HepG2 (cell line): ENCODE data around the gene ADPRM. TPM values are rescaled to one million over a fixed set of nuclear protein-coding genes. Genes with fewer than 3 reads are reported as not detected.

ENCODE experiments used
- CBX2 ChIP-seq, 2 experiments: fragments of 200-600 bp in 1 of 2; sonication (generic); formaldehyde crosslinking in 1 of 2; IDR thresholded peaks; 2 replicates each; pipeline versions ENCODE4 v1.7.0 to v1.8.1; 2018 to 2022; ENCODE audit warnings: low read depth in 2 of 2, low read length in 1 of 2, mild to moderate bottlenecking in 1 of 2, missing genetic modification reagents in 1 of 2
- CREM ChIP-seq, 2 experiments: sonication (generic) in 1 of 2; formaldehyde crosslinking in 1 of 2; IDR thresholded peaks; 2 replicates each; pipeline versions ENCODE4 v1.4.0 to v1.6.1; 2016 to 2020; ENCODE audit warnings: antibody characterized with exemption in 1 of 2, mild to moderate bottlenecking in 1 of 2, missing genetic modification reagents in 1 of 2
- DNMT1 ChIP-seq: sonication (generic); formaldehyde crosslinking; IDR thresholded peaks from 2 replicates; pipeline ENCODE4 v1.5.1; 2020; ENCODE audit warnings: mild to moderate bottlenecking, missing genetic modification reagents
- FOXA1 ChIP-seq, 2 experiments: fragments of 450-650 bp in 1 of 2; sonication (generic) in 1 of 2; formaldehyde crosslinking in 1 of 2; IDR thresholded peaks; 2 replicates each; pipeline versions ENCODE4 v1.4.0 to v1.6.1; 2016 to 2020; ENCODE audit warnings: missing genetic modification reagents in 1 of 2
- HNRNPK ChIP-seq: fragments of 200-400 bp; formaldehyde crosslinking; IDR thresholded peaks from 2 replicates; pipeline ENCODE4 v1.6.1; 2018; ENCODE audit warnings: low read length, low read depth, moderate library complexity, mild to moderate bottlenecking; ENCODE audit not compliant: poor library complexity, severe bottlenecking
- ISL2 ChIP-seq: sonication (generic); formaldehyde crosslinking; IDR thresholded peaks from 2 replicates; pipeline ENCODE4 v1.5.0; 2020; ENCODE audit warnings: missing genetic modification reagents
- REPIN1 ChIP-seq: sonication (generic); formaldehyde crosslinking; IDR thresholded peaks from 2 replicates; pipeline ENCODE4 v1.8.0; 2022; ENCODE audit warnings: missing genetic modification reagents, low read depth, mild to moderate bottlenecking, borderline replicate concordance
- SALL1 ChIP-seq: sonication (generic); formaldehyde crosslinking; IDR thresholded peaks from 2 replicates; pipeline ENCODE4 v1.8.0; 2022; ENCODE audit warnings: mild to moderate bottlenecking, missing genetic modification reagents
- SMARCC2 ChIP-seq: fragments of 450-650 bp; IDR thresholded peaks from 2 replicates; pipeline ENCODE4 v1.6.1; 2017; ENCODE audit warnings: antibody characterized with exemption, mild to moderate bottlenecking
- ZBTB8A ChIP-seq: sonication (generic); formaldehyde crosslinking; IDR thresholded peaks from 2 replicates; pipeline ENCODE4 v1.4.0; 2020; ENCODE audit warnings: mild to moderate bottlenecking, low read depth, missing genetic modification reagents, borderline replicate concordance
- ZNF501 ChIP-seq: sonication (generic); formaldehyde crosslinking; IDR thresholded peaks from 2 replicates; pipeline ENCODE4 v1.5.1; 2020; ENCODE audit warnings: mild to moderate bottlenecking, moderate library complexity, missing genetic modification reagents
- ZNF644 ChIP-seq: IDR thresholded peaks from 2 replicates; pipeline ENCODE4 v1.6.1; 2016; ENCODE audit warnings: low read depth
- ZNF749 ChIP-seq: sonication (generic); formaldehyde crosslinking; IDR thresholded peaks from 2 replicates; pipeline ENCODE4 v1.8.0; 2022; ENCODE audit warnings: mild to moderate bottlenecking, missing genetic modification reagents, moderate library complexity, borderline replicate concordance
- ZSCAN20 ChIP-seq: sonication (generic); formaldehyde crosslinking; IDR thresholded peaks from 2 replicates; pipeline ENCODE4 v1.4.0; 2020; ENCODE audit warnings: missing genetic modification reagents, mild to moderate bottlenecking, borderline replicate concordance
- polyA plus RNA-seq, 8 experiments: library from polyadenylated mRNA; depleted of rRNA in 3 of 8; stranded (reverse) in 7 of 8; unstranded in 1 of 8; fragments of >200 nt; fragmentation: Illumina TruSeq in 4 of 8; extraction: Trizol in 4 of 8; gene quantifications; 2 replicates each; pipeline versions ENCODE4 v1.2.1 to v1.2.3, GENCODE V29; 2011 to 2016; ENCODE audit warnings: low read depth in 4 of 8, missing spikeins in 1 of 8, mixed read lengths in 1 of 8; ENCODE audit not compliant: insufficient read depth in 1 of 8
- total RNA-seq, 5 experiments: library from RNA; depleted of rRNA; stranded (reverse); fragments of >200 nt; fragmentation: Illumina TruSeq; extraction: Trizol; gene quantifications; 2 replicates each; pipeline ENCODE4 v1.2.3, GENCODE V29; 2016; ENCODE audit warnings: low read depth in 1 of 5
- TF ChIP-seq, protein P1 (sequence below): sonication (generic); formaldehyde crosslinking; IDR thresholded peaks from 2 replicates; pipeline ENCODE4 v1.9.0; 2021; ENCODE audit warnings: mild to moderate bottlenecking, missing genetic modification reagents
- TF ChIP-seq, protein P2 (sequence below): sonication (generic); formaldehyde crosslinking; IDR thresholded peaks from 2 replicates; pipeline ENCODE4 v1.4.0; 2020; ENCODE audit warnings: missing genetic modification reagents, borderline replicate concordance
- TF ChIP-seq, protein P3 (sequence below): sonication (generic); formaldehyde crosslinking; IDR thresholded peaks from 2 replicates; pipeline ENCODE4 v1.8.0; 2022; ENCODE audit warnings: mild to moderate bottlenecking, missing genetic modification reagents; ENCODE audit not compliant: insufficient replicate concordance
- TF ChIP-seq, protein P4 (sequence below): sonication (generic); formaldehyde crosslinking; IDR thresholded peaks from 2 replicates; pipeline ENCODE4 v1.8.0; 2022; ENCODE audit warnings: mild to moderate bottlenecking, missing genetic modification reagents, borderline replicate concordance

ADPRM gene
- total and polyA plus RNA-seq, 2 of the 13 experiments (the other 11 are each of a cell fraction or from before 2014, with no cell fraction given): 5.6 to 10.8 TPM

DNA sequence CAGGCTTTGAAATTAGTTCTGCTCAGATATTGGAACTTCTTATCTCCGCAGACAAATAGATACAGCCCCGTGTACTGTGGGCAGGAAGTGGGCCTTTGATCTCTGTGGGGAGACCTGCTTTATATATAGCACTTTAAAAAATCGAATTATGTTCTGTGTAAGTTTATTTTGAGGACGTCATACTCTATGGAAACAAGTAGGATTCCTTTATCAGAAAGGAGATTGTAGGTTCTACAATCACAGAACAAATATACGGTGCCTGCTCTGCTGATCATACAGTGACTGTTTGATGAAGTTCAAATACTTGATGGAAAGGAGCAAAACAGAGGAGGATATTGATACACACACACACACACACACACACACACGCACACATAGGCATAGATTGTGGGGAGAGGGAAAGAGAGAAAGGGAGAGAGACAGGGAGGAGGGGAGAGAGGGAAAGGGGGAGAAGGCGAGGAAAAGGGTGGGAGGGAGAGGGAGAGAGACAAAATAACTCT is 47.2 kb downstream of the ADPRM start (continued):
- TF ChIP-seq, protein P1, sequence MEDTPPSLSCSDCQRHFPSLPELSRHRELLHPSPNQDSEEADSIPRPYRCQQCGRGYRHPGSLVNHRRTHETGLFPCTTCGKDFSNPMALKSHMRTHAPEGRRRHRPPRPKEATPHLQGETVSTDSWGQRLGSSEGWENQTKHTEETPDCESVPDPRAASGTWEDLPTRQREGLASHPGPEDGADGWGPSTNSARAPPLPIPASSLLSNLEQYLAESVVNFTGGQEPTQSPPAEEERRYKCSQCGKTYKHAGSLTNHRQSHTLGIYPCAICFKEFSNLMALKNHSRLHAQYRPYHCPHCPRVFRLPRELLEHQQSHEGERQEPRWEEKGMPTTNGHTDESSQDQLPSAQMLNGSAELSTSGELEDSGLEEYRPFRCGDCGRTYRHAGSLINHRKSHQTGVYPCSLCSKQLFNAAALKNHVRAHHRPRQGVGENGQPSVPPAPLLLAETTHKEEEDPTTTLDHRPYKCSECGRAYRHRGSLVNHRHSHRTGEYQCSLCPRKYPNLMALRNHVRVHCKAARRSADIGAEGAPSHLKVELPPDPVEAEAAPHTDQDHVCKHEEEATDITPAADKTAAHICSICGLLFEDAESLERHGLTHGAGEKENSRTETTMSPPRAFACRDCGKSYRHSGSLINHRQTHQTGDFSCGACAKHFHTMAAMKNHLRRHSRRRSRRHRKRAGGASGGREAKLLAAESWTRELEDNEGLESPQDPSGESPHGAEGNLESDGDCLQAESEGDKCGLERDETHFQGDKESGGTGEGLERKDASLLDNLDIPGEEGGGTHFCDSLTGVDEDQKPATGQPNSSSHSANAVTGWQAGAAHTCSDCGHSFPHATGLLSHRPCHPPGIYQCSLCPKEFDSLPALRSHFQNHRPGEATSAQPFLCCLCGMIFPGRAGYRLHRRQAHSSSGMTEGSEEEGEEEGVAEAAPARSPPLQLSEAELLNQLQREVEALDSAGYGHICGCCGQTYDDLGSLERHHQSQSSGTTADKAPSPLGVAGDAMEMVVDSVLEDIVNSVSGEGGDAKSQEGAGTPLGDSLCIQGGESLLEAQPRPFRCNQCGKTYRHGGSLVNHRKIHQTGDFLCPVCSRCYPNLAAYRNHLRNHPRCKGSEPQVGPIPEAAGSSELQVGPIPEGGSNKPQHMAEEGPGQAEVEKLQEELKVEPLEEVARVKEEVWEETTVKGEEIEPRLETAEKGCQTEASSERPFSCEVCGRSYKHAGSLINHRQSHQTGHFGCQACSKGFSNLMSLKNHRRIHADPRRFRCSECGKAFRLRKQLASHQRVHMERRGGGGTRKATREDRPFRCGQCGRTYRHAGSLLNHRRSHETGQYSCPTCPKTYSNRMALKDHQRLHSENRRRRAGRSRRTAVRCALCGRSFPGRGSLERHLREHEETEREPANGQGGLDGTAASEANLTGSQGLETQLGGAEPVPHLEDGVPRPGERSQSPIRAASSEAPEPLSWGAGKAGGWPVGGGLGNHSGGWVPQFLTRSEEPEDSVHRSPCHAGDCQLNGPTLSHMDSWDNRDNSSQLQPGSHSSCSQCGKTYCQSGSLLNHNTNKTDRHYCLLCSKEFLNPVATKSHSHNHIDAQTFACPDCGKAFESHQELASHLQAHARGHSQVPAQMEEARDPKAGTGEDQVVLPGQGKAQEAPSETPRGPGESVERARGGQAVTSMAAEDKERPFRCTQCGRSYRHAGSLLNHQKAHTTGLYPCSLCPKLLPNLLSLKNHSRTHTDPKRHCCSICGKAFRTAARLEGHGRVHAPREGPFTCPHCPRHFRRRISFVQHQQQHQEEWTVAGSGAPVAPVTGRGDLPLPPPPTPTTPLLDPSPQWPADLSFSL (CRISPR knock-in tag): no peak
- no peak for TF ChIP-seq ZSCAN20
- TF ChIP-seq ZNF501 (CRISPR knock-in tag): no peak
- TF ChIP-seq ZBTB8A: no peak
- TF ChIP-seq FOXA1 (IDR thresholded peaks at IDR 0.05): no peak
- peak; percentile 41; the same call in 1 of the 2 replicates for TF ChIP-seq FOXA1 (CRISPR knock-in tag; IDR thresholded peaks at IDR 0.05)
- TF ChIP-seq, protein P2, sequence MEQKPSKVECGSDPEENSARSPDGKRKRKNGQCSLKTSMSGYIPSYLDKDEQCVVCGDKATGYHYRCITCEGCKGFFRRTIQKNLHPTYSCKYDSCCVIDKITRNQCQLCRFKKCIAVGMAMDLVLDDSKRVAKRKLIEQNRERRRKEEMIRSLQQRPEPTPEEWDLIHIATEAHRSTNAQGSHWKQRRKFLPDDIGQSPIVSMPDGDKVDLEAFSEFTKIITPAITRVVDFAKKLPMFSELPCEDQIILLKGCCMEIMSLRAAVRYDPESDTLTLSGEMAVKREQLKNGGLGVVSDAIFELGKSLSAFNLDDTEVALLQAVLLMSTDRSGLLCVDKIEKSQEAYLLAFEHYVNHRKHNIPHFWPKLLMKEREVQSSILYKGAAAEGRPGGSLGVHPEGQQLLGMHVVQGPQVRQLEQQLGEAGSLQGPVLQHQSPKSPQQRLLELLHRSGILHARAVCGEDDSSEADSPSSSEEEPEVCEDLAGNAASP (CRISPR knock-in tag): no peak
- TF ChIP-seq, protein P3, sequence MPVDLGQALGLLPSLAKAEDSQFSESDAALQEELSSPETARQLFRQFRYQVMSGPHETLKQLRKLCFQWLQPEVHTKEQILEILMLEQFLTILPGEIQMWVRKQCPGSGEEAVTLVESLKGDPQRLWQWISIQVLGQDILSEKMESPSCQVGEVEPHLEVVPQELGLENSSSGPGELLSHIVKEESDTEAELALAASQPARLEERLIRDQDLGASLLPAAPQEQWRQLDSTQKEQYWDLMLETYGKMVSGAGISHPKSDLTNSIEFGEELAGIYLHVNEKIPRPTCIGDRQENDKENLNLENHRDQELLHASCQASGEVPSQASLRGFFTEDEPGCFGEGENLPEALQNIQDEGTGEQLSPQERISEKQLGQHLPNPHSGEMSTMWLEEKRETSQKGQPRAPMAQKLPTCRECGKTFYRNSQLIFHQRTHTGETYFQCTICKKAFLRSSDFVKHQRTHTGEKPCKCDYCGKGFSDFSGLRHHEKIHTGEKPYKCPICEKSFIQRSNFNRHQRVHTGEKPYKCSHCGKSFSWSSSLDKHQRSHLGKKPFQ (CRISPR knock-in tag): no peak
- no peak for TF ChIP-seq SMARCC2
- TF ChIP-seq ISL2: peak; percentile 66; the same call in 1 of the 2 replicates
- no peak for TF ChIP-seq CBX2 (IDR thresholded peaks at IDR 0.05; ENCODE audit: low read depth, low read length)
- TF ChIP-seq CBX2 (CRISPR knock-in tag; IDR thresholded peaks at IDR 0.05; ENCODE audit: low read depth): no peak
- no peak; the same call in 1 of the 2 replicates for TF ChIP-seq SALL1
- peak; percentile 78 for TF ChIP-seq CREM (IDR thresholded peaks at IDR 0.05)
- TF ChIP-seq CREM (CRISPR knock-in tag; IDR thresholded peaks at IDR 0.05): no peak
- TF ChIP-seq ZNF749 (CRISPR knock-in tag): no peak
- no peak for TF ChIP-seq DNMT1 (CRISPR knock-in tag)
- TF ChIP-seq, protein P4, sequence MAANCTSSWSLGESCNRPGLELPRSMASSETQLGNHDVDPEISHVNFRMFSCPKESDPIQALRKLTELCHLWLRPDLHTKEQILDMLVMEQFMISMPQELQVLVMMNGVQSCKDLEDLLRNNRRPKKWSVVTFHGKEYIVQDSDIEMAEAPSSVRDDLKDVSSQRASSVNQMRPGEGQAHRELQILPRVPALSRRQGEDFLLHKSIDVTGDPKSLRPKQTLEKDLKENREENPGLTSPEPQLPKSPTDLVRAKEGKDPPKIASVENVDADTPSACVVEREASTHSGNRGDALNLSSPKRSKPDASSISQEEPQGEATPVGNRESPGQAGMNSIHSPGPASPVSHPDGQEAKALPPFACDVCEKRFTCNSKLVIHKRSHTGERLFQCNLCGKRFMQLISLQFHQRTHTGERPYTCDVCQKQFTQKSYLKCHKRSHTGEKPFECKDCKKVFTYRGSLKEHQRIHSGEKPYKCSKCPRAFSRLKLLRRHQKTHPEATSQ (CRISPR knock-in tag): no peak
- no peak for TF ChIP-seq ZNF644 (CRISPR knock-in tag)
- no peak for TF ChIP-seq REPIN1 (CRISPR knock-in tag)
- no peak for TF ChIP-seq HNRNPK
